NCI-H2081 treated with DMSO at 0.1 percent for 48 hours (cell line): Measurements from ENCODE around the gene KIAA1328.

Experiments
- DNase-seq: peaks from one replicate; lab custom pipeline; 2025; lab: John Stamatoyannopoulos, UW

Gene KIAA1328

GRCh38 chr18:37277804-37278203 is 448.9 kb downstream of the KIAA1328 start:
- DNase-seq, result no peak
